Measurements from ENCODE around the gene NR5A1. TPM values are rescaled to one million over a fixed set of nuclear protein-coding genes. Genes with fewer than 3 reads are reported as not detected.

The NR5A1 gene
- total RNA-seq, 6 experiments from 2014 or later, result not detected

DNA sequence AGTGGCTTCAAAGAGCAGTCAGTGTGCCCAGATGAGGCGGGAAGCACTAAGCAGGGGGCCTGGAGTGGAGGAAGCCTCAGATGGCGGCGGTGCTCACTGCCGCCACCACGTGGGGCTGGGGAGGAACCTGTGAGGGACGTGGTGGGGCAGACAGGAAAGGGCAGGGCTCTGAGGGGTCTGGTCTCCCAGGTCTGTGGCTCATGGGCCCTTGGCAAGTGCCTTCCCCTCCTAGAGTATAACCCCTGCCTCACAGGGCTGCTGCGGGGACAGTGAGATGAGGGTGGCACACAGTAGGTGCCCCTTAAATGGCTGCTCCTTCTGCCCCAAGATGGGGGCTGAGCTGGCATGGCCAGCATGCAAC, 26.6 kb downstream of the NR5A1 start:
- Mint-ChIP-seq H3K4me3 (no peak overlapping the region), H3K4me1 (ENCODE audit: low read depth) (no peaks in the 10 kb centered on the region), H3K9me3 (no peaks in the 10 kb centered on the region), H3K36me3 (ENCODE audit: low read depth) (no peaks in the 10 kb centered on the region), H3K27me3 (ENCODE audit: insufficient read depth) (peaks cover 26% of the 10 kb centered on the region), H3K27ac (no peak overlapping the region)
- no peak for DNase-seq
- peak; percentile 65 for TF ChIP-seq CTCF (IDR thresholded peaks at IDR 0.05)

DNA sequence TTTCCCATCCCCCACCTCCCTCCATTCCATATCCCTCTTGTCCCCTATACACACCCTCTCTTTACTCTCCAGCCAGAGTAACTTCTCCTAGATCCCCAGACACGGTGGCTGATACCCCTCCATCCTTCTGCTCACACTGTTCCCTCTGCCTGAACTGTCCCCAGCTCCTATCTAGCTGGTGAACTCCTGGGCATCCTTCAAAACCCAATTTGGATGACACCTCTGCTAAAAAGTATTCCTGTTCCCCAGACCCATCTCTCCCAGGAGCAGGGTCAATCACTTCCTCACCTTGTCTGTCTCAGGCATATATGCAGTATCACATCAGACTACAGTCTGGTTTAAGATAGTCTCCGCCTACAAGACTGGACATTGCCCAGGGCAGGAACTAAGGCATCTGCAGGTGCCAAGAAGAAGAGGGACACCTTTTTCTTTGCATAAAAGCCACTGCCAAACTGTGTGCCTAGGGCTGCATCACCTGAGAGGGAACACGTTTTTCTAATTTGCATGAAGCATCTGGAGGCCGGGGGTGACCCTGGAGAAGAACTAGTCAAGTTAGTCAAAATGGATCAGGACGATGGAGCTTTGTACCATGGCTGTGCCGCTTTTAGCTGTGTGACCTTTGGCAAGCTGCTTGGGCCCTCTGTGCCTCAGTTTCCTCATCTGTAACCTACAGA, 27.1 kb downstream of the NR5A1 start:
- Mint-ChIP-seq H3K27me3 (ENCODE audit: insufficient read depth) (peaks cover 21% of the 10 kb centered on the region), H3K9me3 (no peaks in the 10 kb centered on the region), H3K36me3 (ENCODE audit: low read depth) (no peaks in the 10 kb centered on the region), H3K27ac (no peak overlapping the region), H3K4me3 (no peak overlapping the region), H3K4me1 (ENCODE audit: low read depth) (no peaks in the 10 kb centered on the region)
- no peak for DNase-seq
- TF ChIP-seq CTCF (IDR thresholded peaks at IDR 0.05), result no peak

DNA sequence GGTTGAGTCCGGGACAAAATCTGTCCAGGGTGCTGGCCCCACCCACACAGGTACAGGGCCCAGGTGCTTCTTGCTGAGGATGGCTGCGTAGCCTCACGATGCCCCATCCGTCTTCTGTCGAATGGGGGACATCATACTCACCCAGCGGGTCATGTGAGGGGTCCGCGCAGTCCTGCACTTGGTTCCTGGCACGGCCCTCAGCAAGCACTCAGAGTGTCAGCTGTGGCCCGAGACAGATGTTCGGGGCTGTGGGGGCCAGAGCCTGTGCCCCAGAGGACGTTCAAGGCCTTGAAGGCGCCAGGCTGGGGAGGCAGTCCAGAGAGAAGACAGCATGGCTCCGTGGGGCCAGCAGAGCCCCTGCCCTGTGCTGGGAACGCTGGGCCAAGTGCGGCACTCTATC, 27.8 kb downstream of the NR5A1 start:
- Mint-ChIP-seq H3K36me3 (ENCODE audit: low read depth) (no peaks in the 10 kb centered on the region), H3K27ac (no peak overlapping the region), H3K4me3 (no peak overlapping the region), H3K27me3 (ENCODE audit: insufficient read depth) (peaks cover 18% of the 10 kb centered on the region), H3K9me3 (no peaks in the 10 kb centered on the region), H3K4me1 (ENCODE audit: low read depth) (no peaks in the 10 kb centered on the region)
- no peak for TF ChIP-seq CTCF (IDR thresholded peaks at IDR 0.05)
- DNase-seq, result no peak

GRCh38 chr9:124478354-124478753, 28.8 kb downstream of the NR5A1 start:
- peaks cover 20% of the 10 kb centered on the region for H3K27me3 Mint-ChIP-seq (ENCODE audit: insufficient read depth)

DNA sequence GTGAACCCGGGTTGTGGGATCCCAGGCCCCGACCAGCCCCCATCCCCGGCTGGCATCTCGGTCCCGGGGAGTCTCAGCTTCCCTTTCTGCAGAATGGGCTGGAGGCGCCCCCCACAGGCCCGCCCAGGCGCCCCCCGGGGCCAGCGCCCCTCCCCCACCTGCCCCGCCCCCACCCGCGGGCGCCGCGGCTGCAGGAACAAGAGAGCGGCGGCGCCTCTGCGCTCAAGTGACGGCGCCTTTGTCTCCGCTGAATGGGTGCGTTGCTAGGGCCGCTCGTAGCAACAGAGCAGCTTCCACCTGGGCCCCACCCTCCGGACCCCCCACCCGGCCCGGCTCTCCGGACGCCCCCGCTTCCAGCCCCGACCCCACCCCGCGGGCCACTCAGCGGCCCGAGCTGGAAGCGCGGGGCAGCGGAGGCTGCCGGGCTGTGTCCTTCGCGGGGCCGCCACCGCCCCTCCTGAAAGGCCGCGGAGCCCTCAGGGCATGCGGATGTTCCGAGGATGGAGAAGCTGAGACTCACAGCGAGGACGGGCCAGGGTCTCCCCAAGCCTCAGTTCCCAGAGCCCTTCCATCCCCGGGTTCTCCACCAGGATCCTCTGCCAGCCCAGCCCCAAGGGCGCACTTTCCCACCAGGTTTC, 29.4 kb downstream of the NR5A1 start:
- no peak for DNase-seq
- Mint-ChIP-seq H3K4me3 (no peak overlapping the region), H3K4me1 (ENCODE audit: low read depth) (no peaks in the 10 kb centered on the region), H3K27ac (no peak overlapping the region), H3K9me3 (no peaks in the 10 kb centered on the region), H3K27me3 (ENCODE audit: insufficient read depth) (peaks cover 20% of the 10 kb centered on the region), H3K36me3 (ENCODE audit: low read depth) (no peaks in the 10 kb centered on the region)
- TF ChIP-seq CTCF (IDR thresholded peaks at IDR 0.05), result no peak

More at GRCh38 chr9:124478354-124478753, 28.8 kb downstream of the NR5A1 start:
- Mint-ChIP-seq H3K27ac (no peak overlapping the region), H3K4me1 (ENCODE audit: low read depth) (no peaks in the 10 kb centered on the region), H3K4me3 (no peak overlapping the region), H3K9me3 (no peaks in the 10 kb centered on the region), H3K36me3 (ENCODE audit: low read depth) (no peaks in the 10 kb centered on the region)
- no peak for TF ChIP-seq CTCF (IDR thresholded peaks at IDR 0.05)
- DNase-seq, result no peak

Data from HFFc6 (cell line).